OCI-LY7 (cell line): ENCODE measurements around the gene KRT6C.

ENCODE experiments used
- EZH2phosphoT487 ChIP-seq: fragments of 200-600 bp; sonication (generic); IDR thresholded peaks from 2 replicates; pipeline ENCODE4 v1.6.1; 2018; ENCODE audit warnings: low read depth, borderline replicate concordance, mild to moderate bottlenecking, mixed run types, antibody characterized with exemption, low read length, moderate library complexity, mixed read lengths
- TF ChIP-seq, protein P1 (sequence below): fragments of 200-600 bp; sonication (generic); conservative IDR thresholded peaks from 2 replicates; pipeline ENCODE4 v1.5.1; 2014; ENCODE audit warnings: mild to moderate bottlenecking, antibody characterized with exemption, low read length, moderate library complexity, mixed read lengths

DNA sequence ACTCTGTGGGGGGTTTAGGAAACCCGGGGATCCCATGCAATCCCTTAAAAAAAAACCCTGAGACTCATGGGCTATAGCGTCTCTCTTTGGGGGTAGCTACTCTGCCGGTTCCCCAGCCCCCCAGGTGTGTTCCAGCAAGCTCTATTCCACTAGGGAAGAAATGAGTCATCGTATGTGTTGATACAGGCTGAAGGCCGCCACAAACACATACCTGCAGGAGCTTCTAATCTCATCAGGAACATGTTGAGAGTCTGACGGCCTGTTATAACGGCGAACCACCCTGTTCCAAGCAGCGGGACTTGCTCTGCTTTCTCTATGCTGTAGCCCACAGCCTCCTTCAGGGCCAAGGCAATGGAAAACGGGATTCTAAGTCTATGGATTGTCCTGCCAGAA, 47.6 kb upstream of the KRT6C start:
- TF ChIP-seq, protein P1, sequence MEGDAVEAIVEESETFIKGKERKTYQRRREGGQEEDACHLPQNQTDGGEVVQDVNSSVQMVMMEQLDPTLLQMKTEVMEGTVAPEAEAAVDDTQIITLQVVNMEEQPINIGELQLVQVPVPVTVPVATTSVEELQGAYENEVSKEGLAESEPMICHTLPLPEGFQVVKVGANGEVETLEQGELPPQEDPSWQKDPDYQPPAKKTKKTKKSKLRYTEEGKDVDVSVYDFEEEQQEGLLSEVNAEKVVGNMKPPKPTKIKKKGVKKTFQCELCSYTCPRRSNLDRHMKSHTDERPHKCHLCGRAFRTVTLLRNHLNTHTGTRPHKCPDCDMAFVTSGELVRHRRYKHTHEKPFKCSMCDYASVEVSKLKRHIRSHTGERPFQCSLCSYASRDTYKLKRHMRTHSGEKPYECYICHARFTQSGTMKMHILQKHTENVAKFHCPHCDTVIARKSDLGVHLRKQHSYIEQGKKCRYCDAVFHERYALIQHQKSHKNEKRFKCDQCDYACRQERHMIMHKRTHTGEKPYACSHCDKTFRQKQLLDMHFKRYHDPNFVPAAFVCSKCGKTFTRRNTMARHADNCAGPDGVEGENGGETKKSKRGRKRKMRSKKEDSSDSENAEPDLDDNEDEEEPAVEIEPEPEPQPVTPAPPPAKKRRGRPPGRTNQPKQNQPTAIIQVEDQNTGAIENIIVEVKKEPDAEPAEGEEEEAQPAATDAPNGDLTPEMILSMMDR: no peak
- no peak for TF ChIP-seq EZH2phosphoT487
